NCI-H1092 treated with DMSO at 0.1 percent for 48 hours (cell line): Measurements from ENCODE around the gene RTN1.

Source experiments
- DNase-seq: peaks from one replicate; lab custom pipeline; 2025; lab: John Stamatoyannopoulos, UW

The RTN1 gene

GRCh38 chr14:59564366-59564765 is 306.2 kb downstream of the RTN1 start:
- no peak for DNase-seq

- DNase-seq = no peak
These were observed 323.3 kb downstream of the RTN1 start for GRCh38 chr14:59547310-59547709.
